ENCODE results near the gene MED8. TPM values are rescaled to one million over a fixed set of nuclear protein-coding genes. Genes with fewer than 3 reads are reported as not detected.
A peak's percentile ranks its signal among the peaks of the same experiment; 100 is the strongest.

The MED8 gene
- total RNA-seq, 1 experiment from 2014 or later: 81.3 TPM

DNA sequence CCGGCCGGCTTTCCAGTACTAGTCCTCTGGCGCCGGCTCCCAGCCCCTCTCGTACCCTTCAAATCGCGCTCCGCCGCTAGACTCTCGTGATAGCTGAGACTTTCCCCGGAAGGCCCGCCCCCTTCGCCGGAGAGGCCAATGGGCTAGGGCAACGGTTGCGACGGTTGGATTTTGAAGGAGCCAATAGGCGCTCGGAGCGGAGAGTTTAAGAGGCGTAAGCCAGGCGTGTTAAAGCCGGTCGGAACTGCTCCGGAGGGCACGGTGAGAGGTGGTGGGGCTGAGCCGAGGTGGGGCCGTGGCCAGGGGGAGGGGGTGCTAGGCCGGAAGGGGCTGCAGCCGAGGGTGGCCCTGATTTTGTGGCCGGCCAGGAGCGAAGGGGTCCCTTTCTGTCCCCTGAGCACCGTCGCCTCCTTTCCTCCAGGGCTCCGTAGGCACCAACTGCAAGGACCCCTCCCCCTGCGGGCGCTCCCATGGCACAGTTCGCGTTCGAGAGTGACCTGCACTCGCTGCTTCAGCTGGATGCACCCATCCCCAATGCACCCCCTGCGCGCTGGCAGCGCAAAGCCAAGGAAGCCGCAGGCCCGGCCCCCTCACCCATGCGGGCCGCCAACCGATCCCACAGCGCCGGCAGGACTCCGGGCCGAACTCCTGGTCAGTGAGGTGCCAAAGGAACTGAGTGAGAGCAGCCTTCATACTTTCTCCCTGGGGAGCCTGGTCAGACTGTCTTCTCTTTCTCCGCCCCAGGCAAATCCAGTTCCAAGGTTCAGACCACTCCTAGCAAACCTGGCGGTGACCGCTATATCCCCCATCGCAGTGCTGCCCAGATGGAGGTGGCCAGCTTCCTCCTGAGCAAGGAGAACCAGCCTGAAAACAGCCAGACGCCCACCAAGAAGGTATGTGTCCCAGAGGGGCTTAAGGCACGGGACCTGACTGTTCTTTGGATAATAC is 30.6 kb downstream of the MED8 start, which contains the start of gene CDC20:
Gene CDC20 (plus strand): TSS at position 236 of the 948 bp plus-strand sequence. CDS start 235 bp downstream, at position 471.
- DNase-seq (ENCODE audit: low read depth): peak; percentile 98

DNA sequence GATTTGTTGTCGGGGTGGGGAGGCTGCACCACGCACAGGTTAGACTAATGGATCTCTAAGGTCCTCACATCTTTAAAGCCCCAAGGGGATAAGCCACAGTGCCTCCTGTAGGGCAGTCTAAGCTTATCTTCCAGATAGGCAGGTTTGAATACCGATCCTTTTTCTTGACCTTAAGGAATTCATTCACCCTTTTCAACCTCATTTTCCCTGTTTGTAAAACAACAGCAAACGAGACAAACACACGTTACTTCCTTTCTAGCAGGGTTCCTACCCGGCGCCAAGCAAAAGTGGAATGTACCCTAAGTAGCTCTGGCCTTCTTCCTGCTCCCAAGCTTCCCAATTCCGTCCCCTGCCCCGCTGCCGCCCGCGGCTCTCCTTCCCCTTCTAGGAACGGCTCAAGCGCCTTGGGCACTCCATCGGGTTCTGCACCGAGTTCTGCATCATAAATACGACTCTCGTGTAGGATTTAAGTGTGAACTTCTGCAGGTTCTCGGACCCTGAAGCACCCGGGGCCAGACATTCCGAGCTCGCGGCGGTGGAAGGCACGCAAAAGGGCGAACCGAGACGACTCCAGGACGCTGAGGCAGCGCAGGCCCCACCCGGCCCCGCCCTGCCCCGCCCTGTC is 31.4 kb downstream of the MED8 start:
- peak; percentile 51 for DNase-seq (ENCODE audit: low read depth)

GRCh38 chr1:43357251-43357650 is 32.3 kb downstream of the MED8 start:
- DNase-seq (ENCODE audit: low read depth): no peak

DNA sequence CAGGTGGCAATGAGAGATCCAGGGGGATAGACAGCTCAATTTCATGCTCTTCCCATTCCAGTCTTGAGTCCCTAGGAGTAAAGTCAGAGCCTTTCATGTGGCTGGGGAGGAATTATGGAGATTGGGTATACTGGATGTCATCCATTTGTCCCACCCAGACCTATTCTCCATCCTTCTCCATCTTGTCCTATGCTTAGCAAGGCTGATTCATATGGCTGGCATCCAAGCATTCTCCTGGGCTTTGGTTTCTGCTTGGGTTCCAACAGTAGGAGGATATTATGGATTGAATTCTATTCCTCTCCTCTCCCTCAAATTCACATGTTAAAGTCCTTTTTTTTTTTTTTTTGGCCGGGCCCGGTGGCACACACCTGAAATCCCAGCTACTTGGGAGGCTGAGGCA is 34.7 kb downstream of the MED8 start:
- no peak for DNase-seq (ENCODE audit: low read depth)

DNA sequence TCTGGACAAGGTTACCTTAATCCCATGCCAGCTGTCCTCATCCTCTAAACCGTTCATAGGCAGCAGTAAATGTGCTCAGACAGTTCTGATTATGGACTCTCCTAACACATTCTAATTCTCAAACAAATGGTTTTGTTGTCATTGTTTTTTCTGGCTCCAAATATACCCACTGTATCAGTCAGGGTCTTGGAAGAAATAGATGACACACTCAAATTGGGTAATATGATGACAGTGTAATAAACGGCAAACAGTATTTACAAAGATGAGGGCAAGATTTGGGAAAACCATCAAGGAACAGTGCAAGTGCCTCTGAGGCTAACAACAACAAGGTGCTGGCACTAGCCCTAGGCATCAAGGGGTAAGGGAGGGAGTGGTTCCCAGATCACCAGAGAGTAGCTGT is 35.1 kb downstream of the MED8 start:
- DNase-seq (ENCODE audit: low read depth): no peak

DNA sequence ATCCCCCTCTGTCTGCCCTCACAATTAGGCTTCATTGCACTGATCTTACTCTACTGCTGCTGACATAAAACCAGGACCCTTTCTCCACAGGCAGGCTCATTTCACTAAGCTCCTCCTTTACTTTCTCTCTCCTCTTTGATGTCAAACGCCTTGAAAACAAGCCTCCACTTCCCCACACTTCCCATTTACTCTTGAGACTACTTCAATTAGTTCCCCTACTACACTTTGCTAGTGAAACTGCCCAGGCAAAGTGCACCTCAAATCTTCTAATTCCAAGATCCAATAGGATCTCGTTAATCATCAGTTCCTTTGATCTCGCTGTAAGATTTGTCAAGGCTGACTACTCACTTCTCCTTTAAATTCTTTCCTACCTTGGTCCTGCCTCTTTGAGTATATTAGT is 36.7 kb downstream of the MED8 start:
- no peak for DNase-seq (ENCODE audit: low read depth)

GRCh38 chr1:43352351-43352705 is 37.3 kb downstream of the MED8 start:
- DNase-seq (ENCODE audit: low read depth): no peak

- no peak for DNase-seq (ENCODE audit: low read depth)
Observed at GRCh38 chr1:43351421-43352350, 37.9 kb downstream of the MED8 start.

DNA sequence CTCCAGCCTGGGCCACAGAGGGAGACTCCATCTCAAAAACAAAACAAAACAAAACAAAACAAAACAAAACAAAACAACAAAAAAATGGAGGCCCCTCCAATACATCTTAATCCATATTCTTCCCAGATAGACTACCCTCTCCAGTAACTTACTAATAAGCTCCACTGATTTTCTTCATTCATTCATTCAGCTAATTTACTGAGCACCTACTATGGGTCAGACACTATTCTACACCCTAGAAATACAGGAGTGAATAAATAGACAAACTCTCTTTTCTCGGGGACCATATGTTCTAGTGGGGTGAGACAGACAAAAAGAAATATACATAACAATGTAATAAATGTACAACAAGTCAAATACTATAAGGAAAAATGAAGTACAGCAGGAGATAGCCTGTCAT is 38.6 kb downstream of the MED8 start:
- DNase-seq (ENCODE audit: low read depth): no peak

DNA sequence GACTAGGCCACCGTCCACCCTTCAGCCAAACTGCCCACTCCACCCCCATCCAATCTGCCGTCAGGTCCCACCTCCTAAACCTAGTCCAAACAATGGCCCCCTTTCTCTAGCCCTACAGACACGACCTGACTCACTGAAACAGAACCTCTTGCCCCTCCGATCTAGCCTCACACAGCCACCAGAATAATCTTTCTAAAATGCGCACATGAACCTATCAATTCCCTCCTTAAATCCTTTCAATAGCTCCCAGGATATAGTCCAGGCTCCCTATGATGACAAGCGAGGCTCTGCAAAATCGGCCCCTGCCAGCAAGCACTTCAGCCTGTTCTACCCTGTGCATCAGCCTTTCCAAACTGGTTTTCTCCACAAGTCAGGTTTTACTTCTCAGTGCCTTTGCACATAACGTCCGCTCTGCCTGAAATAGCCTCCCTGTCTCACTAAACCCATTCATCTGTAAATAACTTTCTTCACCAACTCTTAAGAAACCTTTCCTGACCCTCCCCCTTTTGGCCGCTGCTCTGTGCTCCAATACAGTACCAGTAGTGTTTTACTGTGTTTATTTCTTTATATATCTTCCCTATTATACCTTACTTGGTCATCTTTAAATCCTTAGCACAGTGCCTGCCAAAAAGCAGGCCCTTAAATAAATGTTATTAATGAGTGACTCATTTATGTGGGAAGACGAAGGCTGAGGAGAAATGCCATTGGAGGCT is 39.9 kb downstream of the MED8 start:
- peak; percentile 60 for DNase-seq (ENCODE audit: low read depth)

- DNase-seq (ENCODE audit: low read depth): peak; percentile 56
Observed at GRCh38 chr1:43348809-43349593, 40.6 kb downstream of the MED8 start.

DNA sequence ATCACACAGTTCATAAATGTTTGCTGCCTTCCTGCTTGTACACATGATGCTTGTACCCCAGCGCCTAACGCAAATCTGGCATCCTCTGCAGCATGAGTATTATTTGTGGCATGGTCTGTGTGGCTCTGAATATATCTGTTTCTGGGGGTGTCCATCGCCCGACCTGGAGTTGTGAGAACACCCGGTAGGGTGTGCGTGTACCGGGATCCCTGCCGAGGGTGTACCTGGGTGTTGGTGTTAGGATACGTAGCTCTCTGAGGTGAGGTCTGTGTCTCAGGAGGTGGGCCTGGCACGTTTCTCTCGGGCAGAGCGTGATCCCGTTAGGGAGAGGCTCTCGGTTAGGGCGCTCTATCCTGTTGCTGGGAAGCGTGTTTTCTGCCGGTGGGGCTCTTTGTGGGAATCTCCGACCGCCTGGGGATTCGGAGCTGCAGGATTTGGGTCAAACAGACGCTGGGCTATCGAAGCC is 41.2 kb downstream of the MED8 start:
- peak; percentile 18 for DNase-seq (ENCODE audit: low read depth)

DNA sequence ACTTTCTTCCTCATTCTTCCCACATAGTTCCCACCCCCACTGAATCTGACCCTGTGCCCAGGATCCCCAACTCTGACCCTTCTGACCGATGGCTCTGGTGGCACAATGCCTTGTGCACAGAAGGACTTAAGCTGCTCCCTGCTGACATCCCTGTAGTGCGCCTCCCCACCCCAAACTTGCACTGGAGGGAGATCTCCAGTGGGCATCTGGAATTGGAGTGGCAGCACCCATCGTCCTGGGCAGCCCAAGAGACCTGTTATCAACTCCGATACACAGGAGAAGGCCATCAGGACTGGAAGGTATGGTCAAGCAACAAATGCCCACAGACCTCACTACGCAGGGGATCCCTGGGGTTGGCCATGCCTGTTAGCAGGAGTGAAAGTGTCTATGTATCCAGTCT is 43.0 kb downstream of the MED8 start:
- no peak for DNase-seq (ENCODE audit: low read depth)

- no peak for DNase-seq (ENCODE audit: low read depth)
Observed at GRCh38 chr1:43345120-43345519, 44.5 kb downstream of the MED8 start.

GRCh38 chr1:43344267-43344850 is 45.2 kb downstream of the MED8 start:
- no peak for DNase-seq (ENCODE audit: low read depth)

GRCh38 chr1:43340559-43340958 is 49.0 kb downstream of the MED8 start:
- no peak for DNase-seq (ENCODE audit: low read depth)

- DNase-seq (ENCODE audit: low read depth): no peak
Observed at GRCh38 chr1:43339584-43340232, 49.9 kb downstream of the MED8 start.

DNA sequence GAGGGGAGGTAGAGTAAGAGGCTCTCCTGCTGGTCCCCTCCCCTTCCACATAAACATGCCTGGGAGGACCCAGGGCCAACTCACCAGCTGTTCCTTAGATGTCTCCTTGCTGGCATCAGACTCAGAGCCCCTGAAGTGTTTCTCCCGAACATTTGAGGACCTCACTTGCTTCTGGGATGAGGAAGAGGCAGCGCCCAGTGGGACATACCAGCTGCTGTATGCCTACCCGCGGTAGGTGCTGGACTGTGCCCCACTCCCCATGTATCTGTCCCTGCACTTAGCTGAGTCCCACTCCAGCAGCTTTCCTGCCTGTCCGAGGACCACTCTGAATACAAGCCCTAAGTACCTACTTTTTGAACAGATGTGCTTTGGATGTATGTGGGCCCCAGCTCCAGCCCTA is 51.6 kb downstream of the MED8 start:
- no peak for DNase-seq (ENCODE audit: low read depth)

DNA sequence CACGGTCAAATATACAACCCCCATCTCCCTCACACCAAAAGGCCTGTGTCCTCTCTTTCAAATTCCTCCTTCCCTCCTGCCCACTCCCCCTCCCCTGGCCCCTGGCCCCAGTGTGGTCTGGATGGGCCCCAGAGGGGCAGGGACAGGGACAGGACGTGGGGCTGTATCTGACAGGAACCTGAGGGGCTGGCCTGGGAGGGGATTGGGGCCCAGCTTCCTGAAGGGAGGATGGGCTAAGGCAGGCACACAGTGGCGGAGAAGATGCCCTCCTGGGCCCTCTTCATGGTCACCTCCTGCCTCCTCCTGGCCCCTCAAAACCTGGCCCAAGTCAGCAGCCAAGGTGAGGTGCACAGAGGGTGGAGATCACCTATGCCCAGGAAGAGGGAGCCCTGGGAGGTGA is 52.0 kb downstream of the MED8 start, which contains the start of gene MPL:
Gene MPL (plus strand): TSS at position 231 of the 400 bp plus-strand sequence. CDS start 31 bp downstream, at position 262.
- DNase-seq (ENCODE audit: low read depth): no peak
